ACC112 (cell line): ENCODE data around the gene ICAM5.
A peak's percentile ranks its signal among the peaks of the same experiment; 100 is the strongest.
"Not testable (repeated sequence)": the region's sequence is repeated elsewhere in the genome, so short reads cannot be mapped to it uniquely, and the experiment has no call there.

Experiments used
- H2AFZ ChIP-seq: fragments of 200-600 bp; sonication (generic); one replicate; pipeline ENCODE4 v1.6.0; 2017; ENCODE audit warnings: antibody characterized with exemption, low read length; ENCODE audit not compliant: unreplicated experiment
- H3K27ac ChIP-seq: fragments of 200-600 bp; sonication (generic); 2 replicates; pipeline ENCODE4 v1.5.1; 2014; ENCODE audit warnings: low read depth, mild to moderate bottlenecking, antibody characterized with exemption, low read length, moderate library complexity
- H3K27me3 ChIP-seq: fragments of 200-600 bp; sonication (generic); 2 replicates; pipeline ENCODE4 v1.6.1; 2014; ENCODE audit warnings: mild to moderate bottlenecking, antibody characterized with exemption, low read length, moderate library complexity, mixed read lengths; ENCODE audit not compliant: insufficient read depth
- H3K36me3 ChIP-seq: fragments of 200-600 bp; sonication (generic); 2 replicates; pipeline ENCODE4 v1.6.1; 2016; ENCODE audit warnings: mild to moderate bottlenecking, antibody characterized with exemption, low read length, moderate library complexity, mixed read lengths; ENCODE audit not compliant: insufficient read depth
- H3K4me1 ChIP-seq: fragments of 200-600 bp; sonication (generic); one replicate; pipeline ENCODE4 v1.6.1; 2016; ENCODE audit warnings: low read length, mixed read lengths; ENCODE audit not compliant: insufficient read depth, unreplicated experiment, control insufficient read depth
- H3K4me3 ChIP-seq: fragments of 200-600 bp; sonication (generic); 2 replicates; pipeline ENCODE4 v1.5.1; 2014; ENCODE audit warnings: mild to moderate bottlenecking, low read depth, low read length
- H3K79me2 ChIP-seq: fragments of 200-600 bp; sonication (generic); one replicate; pipeline ENCODE4 v1.6.0; 2016; ENCODE audit warnings: low read length; ENCODE audit not compliant: control insufficient read depth, unreplicated experiment, insufficient read depth

Gene ICAM5, protein sequence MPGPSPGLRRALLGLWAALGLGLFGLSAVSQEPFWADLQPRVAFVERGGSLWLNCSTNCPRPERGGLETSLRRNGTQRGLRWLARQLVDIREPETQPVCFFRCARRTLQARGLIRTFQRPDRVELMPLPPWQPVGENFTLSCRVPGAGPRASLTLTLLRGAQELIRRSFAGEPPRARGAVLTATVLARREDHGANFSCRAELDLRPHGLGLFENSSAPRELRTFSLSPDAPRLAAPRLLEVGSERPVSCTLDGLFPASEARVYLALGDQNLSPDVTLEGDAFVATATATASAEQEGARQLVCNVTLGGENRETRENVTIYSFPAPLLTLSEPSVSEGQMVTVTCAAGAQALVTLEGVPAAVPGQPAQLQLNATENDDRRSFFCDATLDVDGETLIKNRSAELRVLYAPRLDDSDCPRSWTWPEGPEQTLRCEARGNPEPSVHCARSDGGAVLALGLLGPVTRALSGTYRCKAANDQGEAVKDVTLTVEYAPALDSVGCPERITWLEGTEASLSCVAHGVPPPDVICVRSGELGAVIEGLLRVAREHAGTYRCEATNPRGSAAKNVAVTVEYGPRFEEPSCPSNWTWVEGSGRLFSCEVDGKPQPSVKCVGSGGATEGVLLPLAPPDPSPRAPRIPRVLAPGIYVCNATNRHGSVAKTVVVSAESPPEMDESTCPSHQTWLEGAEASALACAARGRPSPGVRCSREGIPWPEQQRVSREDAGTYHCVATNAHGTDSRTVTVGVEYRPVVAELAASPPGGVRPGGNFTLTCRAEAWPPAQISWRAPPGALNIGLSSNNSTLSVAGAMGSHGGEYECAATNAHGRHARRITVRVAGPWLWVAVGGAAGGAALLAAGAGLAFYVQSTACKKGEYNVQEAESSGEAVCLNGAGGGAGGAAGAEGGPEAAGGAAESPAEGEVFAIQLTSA

DNA sequence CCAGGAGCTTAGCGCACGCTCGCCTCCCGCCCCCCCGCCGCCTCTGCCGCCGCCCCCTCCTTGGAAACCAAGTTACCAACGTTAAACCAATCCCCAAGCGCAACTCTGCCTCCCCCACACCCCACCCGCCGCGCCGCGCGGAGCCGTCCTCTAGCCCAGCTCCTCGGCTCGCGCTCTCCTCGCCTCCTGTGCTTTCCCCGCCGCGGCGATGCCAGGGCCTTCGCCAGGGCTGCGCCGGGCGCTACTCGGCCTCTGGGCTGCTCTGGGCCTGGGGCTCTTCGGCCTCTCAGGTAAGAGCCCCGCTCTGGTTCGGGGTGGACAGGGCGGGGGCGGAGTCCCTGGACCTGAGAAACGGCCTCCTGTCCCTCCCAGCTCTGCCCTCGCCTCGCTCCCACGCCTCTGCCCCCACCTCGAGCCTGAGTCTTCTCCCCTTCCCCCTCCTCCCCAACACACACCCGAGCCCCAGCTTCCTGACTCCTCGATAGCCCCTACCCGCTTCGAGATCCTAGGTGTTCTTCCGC is at the start of gene ICAM5:
Gene ICAM5, plus strand, starts transcription at position 117 of the 521 bp plus-strand sequence. Its CDS starts 92 bp downstream, at position 209.
- Histone ChIP-seq H3K4me3 (peak within 1 kb of the TSS; percentile 85), H3K27me3 (0 out of 2 replicates have a peak, but pooled peaks cover 3% of the 10 kb centered on the region), H3K79me2 (no peaks in the 10 kb centered on the region), H3K27ac (peak within 1 kb of the TSS; percentile 45; the same call in 1 of the 2 replicates), H3K36me3 (peaks cover 3% of the 10 kb centered on the region; the same call in 1 of the 2 replicates), H2AFZ (peak within 1 kb of the TSS; percentile 58), H3K4me1 (no peaks in the 10 kb centered on the region)

DNA sequence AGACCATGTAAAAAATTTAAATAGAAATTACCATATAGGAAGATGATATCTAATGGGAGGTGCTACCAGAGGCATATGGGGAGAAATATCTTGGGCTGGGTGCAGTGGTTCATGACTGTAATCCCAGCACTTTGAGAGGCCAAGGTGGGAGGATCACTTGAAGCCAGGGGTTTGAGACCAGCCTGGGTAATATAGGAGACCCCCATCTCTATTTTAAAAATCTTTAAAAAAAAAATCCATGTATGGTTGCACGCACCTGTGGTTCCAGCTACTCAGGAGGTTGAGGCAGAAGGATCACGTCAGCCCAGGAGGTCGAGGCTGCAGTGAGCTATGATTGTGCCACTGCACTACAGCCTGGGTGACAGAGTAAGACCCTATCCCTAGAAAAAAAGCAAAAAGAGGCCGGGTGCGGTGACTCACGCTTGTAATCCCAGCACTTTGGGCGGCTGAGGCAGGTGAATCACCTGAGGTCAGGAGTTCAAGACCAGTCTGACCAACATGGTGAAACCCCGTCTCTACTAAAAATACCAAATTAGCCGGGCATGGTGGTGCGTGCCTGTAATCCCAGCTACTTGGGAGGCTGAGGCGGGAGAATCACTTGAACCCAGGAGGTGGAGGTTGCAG is 47.8 kb upstream of the ICAM5 start:
- not testable (repeated sequence) for H3K36me3 ChIP-seq, H3K27me3 ChIP-seq, H3K4me1 ChIP-seq, H3K79me2 ChIP-seq, H3K27ac ChIP-seq, H3K4me3 ChIP-seq, H2AFZ ChIP-seq

DNA sequence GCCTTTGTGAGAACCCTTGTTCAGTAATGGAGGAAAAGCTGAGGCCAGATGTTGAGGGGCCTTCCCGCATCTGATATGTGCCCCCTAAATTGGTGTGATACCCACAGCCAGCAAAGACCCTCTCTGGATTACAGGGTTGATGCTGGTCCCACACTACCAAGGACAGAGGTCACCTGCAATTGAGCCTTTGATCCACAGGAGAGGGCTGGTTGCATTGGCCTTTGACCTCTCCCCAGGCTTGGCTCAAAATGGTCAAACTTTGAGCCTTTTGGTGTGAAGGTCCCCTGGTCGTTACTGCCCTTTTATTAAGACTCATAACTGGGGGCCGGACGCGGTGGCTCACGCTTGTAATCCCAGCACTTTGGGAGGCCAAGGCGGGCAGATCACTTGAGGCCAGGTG is 46.1 kb upstream of the ICAM5 start:
- Histone ChIP-seq H2AFZ (no peak overlapping the region), H3K4me3 (no peak overlapping the region), H3K79me2 (no peaks in the 10 kb centered on the region), H3K27me3 (no peaks in the 10 kb centered on the region), H3K27ac (no peak overlapping the region), H3K36me3 (no peaks in the 10 kb centered on the region), H3K4me1 (no peaks in the 10 kb centered on the region)

DNA sequence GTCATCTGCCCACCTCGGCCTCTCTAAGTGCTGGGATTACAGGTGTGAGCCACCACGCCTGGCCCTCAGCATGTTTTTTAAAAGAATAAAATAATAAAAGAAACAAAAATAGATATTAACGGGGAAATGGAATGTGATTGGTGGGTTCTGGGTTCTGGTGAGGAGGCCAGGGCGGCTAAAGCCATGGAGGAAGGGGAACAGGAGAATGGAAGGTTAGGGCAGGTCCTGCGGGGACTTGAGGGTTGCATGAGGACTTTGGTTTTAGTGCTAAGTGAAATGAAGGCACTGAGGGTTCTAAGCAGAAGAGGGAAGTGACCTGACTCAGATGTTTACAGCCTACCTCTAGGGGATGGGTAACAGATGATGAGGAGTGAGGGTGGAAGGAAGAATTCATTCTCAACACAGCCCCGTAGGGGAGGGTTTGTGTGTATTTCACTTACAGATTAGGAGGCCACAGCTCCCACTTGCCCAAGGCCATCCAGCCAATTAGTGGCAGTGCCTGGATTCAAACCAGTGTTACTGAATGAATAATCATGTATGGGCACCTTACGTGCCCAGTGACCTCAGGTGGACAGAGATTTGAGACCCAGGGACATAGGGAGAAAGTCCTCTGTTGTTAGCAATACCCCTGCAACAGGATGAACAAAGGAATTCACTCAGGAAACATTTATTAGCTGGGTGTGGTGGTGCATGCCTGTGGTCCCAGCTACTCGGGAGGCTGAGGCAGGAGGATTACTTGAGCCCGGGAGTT is 44.4 kb upstream of the ICAM5 start:
- Histone ChIP-seq H3K79me2 (no peaks in the 10 kb centered on the region), H3K27ac (no peak overlapping the region), H3K27me3 (no peaks in the 10 kb centered on the region), H3K4me1 (no peaks in the 10 kb centered on the region), H3K36me3 (no peaks in the 10 kb centered on the region), H2AFZ (no peak overlapping the region), H3K4me3 (no peak overlapping the region)

DNA sequence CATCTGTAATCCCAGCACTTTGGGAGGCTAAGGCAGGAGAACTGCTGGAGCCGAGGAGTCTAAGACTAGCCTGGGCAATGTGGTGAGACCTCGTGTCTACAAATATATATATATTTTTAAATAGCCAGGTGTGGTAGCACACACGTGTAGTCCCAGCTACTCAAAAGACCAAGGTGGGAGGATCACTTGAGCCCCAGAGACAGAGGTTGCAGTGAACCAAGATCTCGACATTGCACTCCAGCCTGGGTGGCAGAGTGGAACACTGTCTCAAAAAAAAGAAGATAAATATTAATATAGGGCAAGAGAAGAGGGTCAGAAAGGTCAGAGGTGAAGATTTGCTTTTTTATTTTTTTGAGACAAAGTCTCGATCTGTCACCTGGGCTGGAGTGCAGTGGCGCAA is 43.2 kb upstream of the ICAM5 start:
- Histone ChIP-seq H3K27ac (no peak overlapping the region), H3K79me2 (no peaks in the 10 kb centered on the region), H2AFZ (no peak overlapping the region), H3K4me3 (no peak overlapping the region), H3K27me3 (no peaks in the 10 kb centered on the region), H3K4me1 (no peaks in the 10 kb centered on the region), H3K36me3 (no peaks in the 10 kb centered on the region)

DNA sequence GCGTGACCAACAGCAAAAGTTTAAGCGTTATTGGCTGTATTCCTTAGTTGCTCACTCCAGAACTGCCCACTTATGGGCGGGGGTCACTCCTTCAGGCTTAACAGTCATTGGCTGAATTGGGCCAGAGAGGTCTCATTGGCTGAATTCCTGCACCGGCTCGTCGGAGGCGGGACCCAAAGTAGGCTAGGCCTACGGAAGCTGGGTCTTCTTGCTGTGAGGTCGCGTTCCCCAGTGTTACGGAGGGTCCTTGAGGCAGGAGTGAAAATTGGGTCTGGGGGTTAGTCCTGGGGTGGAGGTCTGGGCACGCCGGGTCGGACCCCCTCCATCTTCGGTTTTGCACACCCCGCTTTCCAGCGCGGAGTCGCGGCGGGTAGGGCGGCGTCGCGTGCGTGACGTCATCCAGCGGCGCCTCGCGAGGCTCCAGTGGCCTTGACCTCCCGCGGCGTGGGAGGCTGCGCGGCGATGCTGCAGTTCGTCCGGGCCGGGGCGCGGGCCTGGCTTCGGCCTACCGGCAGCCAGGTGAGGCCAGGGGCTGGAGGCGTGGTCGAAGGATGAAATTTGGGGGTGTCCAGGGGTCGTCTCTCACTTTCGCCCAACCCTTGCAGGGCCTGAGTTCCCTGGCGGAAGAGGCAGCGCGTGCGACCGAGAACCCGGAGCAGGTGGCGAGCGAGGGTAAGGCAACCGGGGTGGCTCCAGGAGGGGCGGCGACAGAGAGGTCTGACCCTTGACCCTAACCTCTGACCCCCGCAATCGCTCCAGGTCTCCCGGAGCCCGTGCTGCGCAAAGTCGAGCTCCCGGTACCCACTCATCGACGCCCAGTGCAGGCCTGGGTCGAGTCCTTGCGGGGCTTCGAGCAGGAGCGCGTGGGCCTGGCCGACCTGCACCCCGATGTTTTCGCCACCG is 37.7 kb upstream of the ICAM5 start, which contains the start of gene MRPL4:
Gene MRPL4, plus strand, starts transcription at position 423 of the 903 bp plus-strand sequence. Its CDS starts 40 bp downstream, at position 463.
- H3K27ac ChIP-seq = peak within 1 kb of the TSS; percentile 48; the same call in 1 of the 2 replicates
- no peaks in the 10 kb centered on the region for H3K4me1 ChIP-seq
- no peaks in the 10 kb centered on the region for H3K36me3 ChIP-seq
- H3K79me2 ChIP-seq = peaks cover 9% of the 10 kb centered on the region
- H2AFZ ChIP-seq = peak within 1 kb of the TSS; percentile 94
- H3K4me3 ChIP-seq = peak within 1 kb of the TSS; percentile 97
- H3K27me3 ChIP-seq = no peaks in the 10 kb centered on the region

DNA sequence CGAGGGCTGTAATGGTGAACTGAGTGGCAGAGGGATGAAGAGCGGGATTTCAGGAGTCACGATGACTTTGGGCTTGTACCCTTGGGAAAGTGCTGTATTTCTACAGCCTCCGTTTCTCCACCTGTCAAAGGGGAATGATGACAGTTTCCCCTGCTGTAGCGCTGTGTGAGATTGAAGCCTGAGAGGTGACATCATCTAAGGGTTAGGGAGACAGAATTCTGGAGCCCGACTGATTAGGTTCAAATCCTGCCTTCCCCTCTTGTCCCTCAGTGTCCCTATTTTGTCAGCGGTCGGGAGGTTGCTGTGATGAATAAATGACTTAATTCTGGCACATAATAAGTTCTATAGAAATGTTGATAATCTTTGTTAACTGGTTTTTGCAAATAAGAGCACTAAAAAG is 37.0 kb upstream of the ICAM5 start:
- H2AFZ ChIP-seq = peak overlapping the region; percentile 68

DNA sequence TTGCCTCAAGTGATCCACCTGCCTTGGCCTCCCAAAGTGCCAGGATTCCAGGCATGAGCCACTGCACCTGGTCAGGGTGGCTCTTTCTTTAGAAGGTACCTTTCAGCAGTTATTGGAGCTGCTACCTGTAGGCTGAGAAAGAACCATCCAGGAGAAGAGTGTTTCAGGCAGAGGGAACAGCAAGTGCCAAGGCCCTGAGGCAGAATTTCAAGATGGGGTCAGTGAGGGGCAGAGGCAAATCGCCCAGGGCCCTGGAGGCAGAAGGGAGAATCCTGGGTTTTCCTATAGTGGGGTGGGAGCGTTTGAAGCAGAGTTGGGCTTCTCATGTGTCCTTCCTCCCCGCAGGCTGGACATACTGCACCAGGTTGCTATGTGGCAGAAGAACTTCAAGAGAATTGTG is 35.5 kb upstream of the ICAM5 start:
- Histone ChIP-seq H2AFZ (no peak overlapping the region), H3K4me3 (no peak overlapping the region), H3K27me3 (no peaks in the 10 kb centered on the region), H3K27ac (no peak overlapping the region), H3K79me2 (peaks cover 9% of the 10 kb centered on the region), H3K36me3 (no peaks in the 10 kb centered on the region), H3K4me1 (no peaks in the 10 kb centered on the region)

More for the DNA sequence above, 37.0 kb upstream of the ICAM5 start:
- Histone ChIP-seq H3K27me3 (no peaks in the 10 kb centered on the region), H3K79me2 (peaks cover 9% of the 10 kb centered on the region), H3K4me3 (peak overlapping the region; percentile 97), H3K27ac (no peak overlapping the region), H3K36me3 (no peaks in the 10 kb centered on the region), H3K4me1 (no peaks in the 10 kb centered on the region)

DNA sequence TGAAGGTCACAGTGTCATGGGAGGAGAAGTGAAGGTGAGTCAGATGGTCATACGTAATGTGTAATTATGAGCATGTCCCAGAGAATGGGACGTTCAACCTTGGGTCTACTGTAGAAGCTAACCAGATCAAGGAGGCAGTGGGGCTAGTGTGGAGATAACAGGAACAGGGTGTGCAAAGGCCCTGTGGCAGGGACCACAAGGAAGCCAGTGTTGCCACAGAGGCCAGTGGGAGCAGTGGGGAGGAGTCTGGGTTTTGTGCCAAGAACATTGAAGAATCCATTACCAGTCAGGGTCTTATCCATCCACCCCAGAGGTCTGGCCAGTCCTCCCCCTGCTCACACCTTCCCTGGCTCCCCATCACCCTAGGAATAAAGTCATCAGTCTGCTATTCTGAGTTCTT is 34.4 kb upstream of the ICAM5 start:
- no peak overlapping the region for H2AFZ ChIP-seq
- no peaks in the 10 kb centered on the region for H3K27me3 ChIP-seq
- no peak overlapping the region for H3K27ac ChIP-seq
- H3K36me3 ChIP-seq = no peaks in the 10 kb centered on the region
- no peak overlapping the region for H3K4me3 ChIP-seq
- no peaks in the 10 kb centered on the region for H3K4me1 ChIP-seq
- peaks cover 9% of the 10 kb centered on the region for H3K79me2 ChIP-seq
